Measurements from ENCODE around the gene LIPJ.

LIPJ gene

GRCh38 chr10:88592906-88593305, 6.3 kb downstream of the LIPJ start:
- H3K9me3 ChIP-seq (ENCODE audit: control extremely low read depth in 1 of 5, control insufficient read depth in 4 of 5, insufficient read depth in 2 of 5, low read depth in 1 of 5, low read length in 4 of 5), result no peaks in the 10 kb centered on the region
- H3K36me3 ChIP-seq (ENCODE audit: control insufficient read depth in 4 of 4, insufficient read depth in 4 of 4, low read length in 3 of 4), result no peaks in the 10 kb centered on the region
- ChIA-PET POLR2A (no interaction called here), CTCF (interaction anchor here (1.1 to 1.2 kb wide), 2 partner anchors 10 to 16 kb away, joined by 3 to 4 read pairs; partner anchors contain the start of gene RNLS)
- H3K27me3 ChIP-seq (replicated peaks in 2 of 5; ENCODE audit: control insufficient read depth in 4 of 5, insufficient read depth in 5 of 5, low read length in 4 of 5), result no peaks in the 10 kb centered on the region
- no peak overlapping the region for H3K27ac ChIP-seq (ENCODE audit: insufficient read depth in 1 of 2, low read depth in 1 of 2, low read length in 2 of 2, poor library complexity in 1 of 2, severe bottlenecking in 2 of 2)
- H3K4me3 ChIP-seq (ENCODE audit: control insufficient read depth in 1 of 7, extremely low read depth in 1 of 7, insufficient read depth in 4 of 7, low read depth in 2 of 7, low read length in 6 of 7), result no peak overlapping the region
- no peak for DNase-seq
- 90% methylated on average over 2 of the region's 2 CpGs for WGBS (ENCODE audit: insufficient coverage)
- peaks cover 0 to 2% (median under 1%) of the 10 kb centered on the region in 4 experiments for H3K4me1 ChIP-seq (ENCODE audit: control extremely low read depth in 1 of 4, control insufficient read depth in 4 of 4, insufficient read depth in 4 of 4, low read length in 3 of 4)

- no peaks in the 10 kb centered on the region for H3K27me3 ChIP-seq (replicated peaks in 2 of 5; ENCODE audit: control insufficient read depth in 4 of 5, insufficient read depth in 5 of 5, low read length in 4 of 5)
- peaks cover 0 to 8% (median 4%) of the 10 kb centered on the region in 4 experiments for H3K4me1 ChIP-seq (ENCODE audit: control extremely low read depth in 1 of 4, control insufficient read depth in 4 of 4, insufficient read depth in 4 of 4, low read length in 3 of 4)
- no peaks in the 10 kb centered on the region for H3K36me3 ChIP-seq (ENCODE audit: control insufficient read depth in 4 of 4, insufficient read depth in 4 of 4, low read length in 3 of 4)
- ChIA-PET CTCF (no interaction called here), POLR2A (no interaction called here)
- H3K4me3 ChIP-seq (ENCODE audit: control insufficient read depth in 1 of 7, extremely low read depth in 1 of 7, insufficient read depth in 4 of 7, low read depth in 2 of 7, low read length in 6 of 7), result no peak overlapping the region
- WGBS (ENCODE audit: insufficient coverage), result no CpG with 5 or more reads among the region's 1 CpG
- DNase-seq, result no peak
- H3K9me3 ChIP-seq (ENCODE audit: control extremely low read depth in 1 of 5, control insufficient read depth in 4 of 5, insufficient read depth in 2 of 5, low read depth in 1 of 5, low read length in 4 of 5), result no peaks in the 10 kb centered on the region
- no peak overlapping the region for H3K27ac ChIP-seq (ENCODE audit: insufficient read depth in 1 of 2, low read depth in 1 of 2, low read length in 2 of 2, poor library complexity in 1 of 2, severe bottlenecking in 2 of 2)
Measured at GRCh38 chr10:88594482-88594881, 7.9 kb downstream of the LIPJ start.

GRCh38 chr10:88598055-88598454, 11.5 kb downstream of the LIPJ start:
- 91% methylated on average over 1 of the region's 1 CpG for WGBS (ENCODE audit: insufficient coverage)
- POLR2A ChIA-PET, result no interaction called here
- DNase-seq, result peak in 1 of 3 donors; percentile 9
- H3K27me3 ChIP-seq (replicated peaks in 2 of 5; ENCODE audit: control insufficient read depth in 4 of 5, insufficient read depth in 5 of 5, low read length in 4 of 5), result no peaks in the 10 kb centered on the region
- H3K4me1 ChIP-seq (ENCODE audit: control extremely low read depth in 1 of 4, control insufficient read depth in 4 of 4, insufficient read depth in 4 of 4, low read length in 3 of 4), result peaks cover 0 to 8% (median 4%) of the 10 kb centered on the region in 4 experiments
- CTCF ChIA-PET, result interaction anchor here (0.8 kb wide), 1 partner anchor 229 kb away, joined by 3 read pairs; no protein-coding TSS in a partner anchor
- H3K27ac ChIP-seq (ENCODE audit: insufficient read depth in 1 of 2, low read depth in 1 of 2, low read length in 2 of 2, poor library complexity in 1 of 2, severe bottlenecking in 2 of 2), result no peak overlapping the region
- H3K4me3 ChIP-seq (ENCODE audit: control insufficient read depth in 1 of 7, extremely low read depth in 1 of 7, insufficient read depth in 4 of 7, low read depth in 2 of 7, low read length in 6 of 7), result no peak overlapping the region
- peaks cover 0 to 8% (median 3%) of the 10 kb centered on the region in 5 experiments for H3K9me3 ChIP-seq (ENCODE audit: control extremely low read depth in 1 of 5, control insufficient read depth in 4 of 5, insufficient read depth in 2 of 5, low read depth in 1 of 5, low read length in 4 of 5)
- H3K36me3 ChIP-seq (ENCODE audit: control insufficient read depth in 4 of 4, insufficient read depth in 4 of 4, low read length in 3 of 4), result no peaks in the 10 kb centered on the region

GRCh38 chr10:88608052-88608732, 21.6 kb downstream of the LIPJ start:
- POLR2A ChIA-PET, result no interaction called here
- H3K27ac ChIP-seq (ENCODE audit: insufficient read depth in 1 of 2, low read depth in 1 of 2, low read length in 2 of 2, poor library complexity in 1 of 2, severe bottlenecking in 2 of 2), result no peak overlapping the region
- WGBS (ENCODE audit: insufficient coverage), result no CpG with 5 or more reads among the region's 6 CpGs
- CTCF ChIA-PET, result interaction anchor here (0.6 to 1.1 kb wide), 3 partner anchors 8 to 50 kb away, joined by 3 read pairs; no protein-coding TSS in a partner anchor
- no peaks in the 10 kb centered on the region for H3K4me1 ChIP-seq (ENCODE audit: control extremely low read depth in 1 of 4, control insufficient read depth in 4 of 4, insufficient read depth in 4 of 4, low read length in 3 of 4)
- no peak overlapping the region for H3K4me3 ChIP-seq (ENCODE audit: control insufficient read depth in 1 of 7, extremely low read depth in 1 of 7, insufficient read depth in 4 of 7, low read depth in 2 of 7, low read length in 6 of 7)
- no peaks in the 10 kb centered on the region for H3K36me3 ChIP-seq (ENCODE audit: control insufficient read depth in 4 of 4, insufficient read depth in 4 of 4, low read length in 3 of 4)
- H3K9me3 ChIP-seq (ENCODE audit: control extremely low read depth in 1 of 5, control insufficient read depth in 4 of 5, insufficient read depth in 2 of 5, low read depth in 1 of 5, low read length in 4 of 5), result peaks cover 0 to 1% (median 0%) of the 10 kb centered on the region in 5 experiments
- no peaks in the 10 kb centered on the region for H3K27me3 ChIP-seq (replicated peaks in 2 of 5; ENCODE audit: control insufficient read depth in 4 of 5, insufficient read depth in 5 of 5, low read length in 4 of 5)
- DNase-seq, result no peak

GRCh38 chr10:88608780-88609179, 22.2 kb downstream of the LIPJ start:
- DNase-seq, result no peak
- Histone ChIP-seq H3K9me3 (ENCODE audit: control extremely low read depth in 1 of 5, control insufficient read depth in 4 of 5, insufficient read depth in 2 of 5, low read depth in 1 of 5, low read length in 4 of 5) (peaks cover 0 to 1% (median 0%) of the 10 kb centered on the region in 5 experiments), H3K36me3 (ENCODE audit: control insufficient read depth in 4 of 4, insufficient read depth in 4 of 4, low read length in 3 of 4) (no peaks in the 10 kb centered on the region), H3K27me3 (replicated peaks in 2 of 5; ENCODE audit: control insufficient read depth in 4 of 5, insufficient read depth in 5 of 5, low read length in 4 of 5) (no peaks in the 10 kb centered on the region), H3K4me1 (ENCODE audit: control extremely low read depth in 1 of 4, control insufficient read depth in 4 of 4, insufficient read depth in 4 of 4, low read length in 3 of 4) (no peaks in the 10 kb centered on the region), H3K4me3 (ENCODE audit: control insufficient read depth in 1 of 7, extremely low read depth in 1 of 7, insufficient read depth in 4 of 7, low read depth in 2 of 7, low read length in 6 of 7) (no peak overlapping the region), H3K27ac (ENCODE audit: insufficient read depth in 1 of 2, low read depth in 1 of 2, low read length in 2 of 2, poor library complexity in 1 of 2, severe bottlenecking in 2 of 2) (no peak overlapping the region)
- 100% methylated on average over 1 of the region's 2 CpGs for WGBS (ENCODE audit: insufficient coverage)
- POLR2A ChIA-PET, result no interaction called here
- CTCF ChIA-PET, result interaction anchor here (0.6 to 0.8 kb wide), 2 partner anchors 16 to 50 kb away, joined by 3 read pairs; no protein-coding TSS in a partner anchor

GRCh38 chr10:88616250-88616977, 29.9 kb downstream of the LIPJ start:
- peak in 1 of 3 donors; percentile 1 for DNase-seq
- Histone ChIP-seq H3K9me3 (ENCODE audit: control extremely low read depth in 1 of 5, control insufficient read depth in 4 of 5, insufficient read depth in 2 of 5, low read depth in 1 of 5, low read length in 4 of 5) (peaks cover 0 to 4% (median 0%) of the 10 kb centered on the region in 5 experiments), H3K4me1 (ENCODE audit: control extremely low read depth in 1 of 4, control insufficient read depth in 4 of 4, insufficient read depth in 4 of 4, low read length in 3 of 4) (no peaks in the 10 kb centered on the region), H3K27ac (ENCODE audit: insufficient read depth in 1 of 2, low read depth in 1 of 2, low read length in 2 of 2, poor library complexity in 1 of 2, severe bottlenecking in 2 of 2) (no peak overlapping the region), H3K4me3 (ENCODE audit: control insufficient read depth in 1 of 7, extremely low read depth in 1 of 7, insufficient read depth in 4 of 7, low read depth in 2 of 7, low read length in 6 of 7) (no peak overlapping the region), H3K36me3 (ENCODE audit: control insufficient read depth in 4 of 4, insufficient read depth in 4 of 4, low read length in 3 of 4) (no peaks in the 10 kb centered on the region), H3K27me3 (replicated peaks in 2 of 5; ENCODE audit: control insufficient read depth in 4 of 5, insufficient read depth in 5 of 5, low read length in 4 of 5) (no peaks in the 10 kb centered on the region)
- POLR2A ChIA-PET, result no interaction called here
- CTCF ChIA-PET, result interaction anchor here (0.9 kb wide), 1 partner anchor 9 kb away, joined by 3 read pairs; no protein-coding TSS in a partner anchor
- WGBS (ENCODE audit: insufficient coverage), result 97% methylated on average over 14 of the region's 18 CpGs

- Histone ChIP-seq H3K4me3 (ENCODE audit: control insufficient read depth in 1 of 7, extremely low read depth in 1 of 7, insufficient read depth in 4 of 7, low read depth in 2 of 7, low read length in 6 of 7) (no peak overlapping the region), H3K4me1 (ENCODE audit: control extremely low read depth in 1 of 4, control insufficient read depth in 4 of 4, insufficient read depth in 4 of 4, low read length in 3 of 4) (no peaks in the 10 kb centered on the region), H3K27ac (ENCODE audit: insufficient read depth in 1 of 2, low read depth in 1 of 2, low read length in 2 of 2, poor library complexity in 1 of 2, severe bottlenecking in 2 of 2) (no peak overlapping the region), H3K27me3 (replicated peaks in 2 of 5; ENCODE audit: control insufficient read depth in 4 of 5, insufficient read depth in 5 of 5, low read length in 4 of 5) (no peaks in the 10 kb centered on the region), H3K9me3 (ENCODE audit: control extremely low read depth in 1 of 5, control insufficient read depth in 4 of 5, insufficient read depth in 2 of 5, low read depth in 1 of 5, low read length in 4 of 5) (peaks cover 0 to 4% (median 0%) of the 10 kb centered on the region in 5 experiments), H3K36me3 (ENCODE audit: control insufficient read depth in 4 of 4, insufficient read depth in 4 of 4, low read length in 3 of 4) (no peaks in the 10 kb centered on the region)
- DNase-seq, result no peak
- WGBS (ENCODE audit: insufficient coverage), result no CpG with 5 or more reads among the region's 1 CpG
- CTCF ChIA-PET, result interaction anchor here (0.6 kb wide), 1 partner anchor 1247 kb away, joined by 3 read pairs; no protein-coding TSS in a partner anchor
- POLR2A ChIA-PET, result no interaction called here
Measured at GRCh38 chr10:88617772-88618300, 31.3 kb downstream of the LIPJ start.
